Skeletal muscle tissue (tissue), 4 donors: ENCODE results near the gene ZFYVE27. TPM values are rescaled to one million over a fixed set of nuclear protein-coding genes. Genes with fewer than 3 reads are reported as not detected.

Experiments
- H3K27ac ChIP-seq: one replicate; pipeline ENCODE4 v1.7.0; 2013; ENCODE audit warnings: mild to moderate bottlenecking, low read depth, low read length, inconsistent platforms
- H3K27me3 ChIP-seq, 3 donors: one replicate each; pipeline ENCODE4 v1.7.0; 2013; ENCODE audit warnings: low read length in 3 of 3; ENCODE audit not compliant: control insufficient read depth in 3 of 3, insufficient read depth in 3 of 3
- H3K36me3 ChIP-seq, 3 donors: one replicate each; pipeline ENCODE4 v1.7.0; 2013; ENCODE audit warnings: low read length in 3 of 3; ENCODE audit not compliant: control insufficient read depth in 3 of 3, insufficient read depth in 3 of 3
- H3K4me1 ChIP-seq, 3 donors: one replicate each; pipeline ENCODE4 v1.7.0; 2013; ENCODE audit warnings: low read length in 3 of 3, mild to moderate bottlenecking in 3 of 3; ENCODE audit not compliant: control insufficient read depth in 3 of 3, insufficient read depth in 3 of 3
- H3K4me3 ChIP-seq, 3 donors: one replicate each; pipeline ENCODE4 v1.7.0; 2013; ENCODE audit warnings: low read length in 3 of 3
- H3K9ac ChIP-seq, 3 donors: one replicate each; pipeline ENCODE4 v1.7.0; 2013; ENCODE audit warnings: low read length in 3 of 3, mild to moderate bottlenecking in 3 of 3, moderate library complexity in 2 of 3, low read depth in 1 of 3
- H3K9me3 ChIP-seq, 3 donors: one replicate each; pipeline ENCODE4 v1.7.0; 2013; ENCODE audit warnings: low read length in 3 of 3; ENCODE audit not compliant: control insufficient read depth in 3 of 3
- total RNA-seq: library from RNA; depleted of rRNA; stranded (reverse); fragments of >200 nt; gene quantifications from one replicate; pipeline ENCODE4 v1.2.3, GENCODE V29; 2014
- donor health status: Osteomylitis.

ZFYVE27 gene
- total RNA-seq, 1 donor from 2014 or later: 8.4 TPM

GRCh38 chr10:97759946-97760345, 23.0 kb downstream of the ZFYVE27 start:
- Histone ChIP-seq H3K27me3 (peaks cover 0 to 3% (median 0%) of the 10 kb centered on the region in 3 donors), H3K27ac (no peak overlapping the region), H3K36me3 (peaks cover 37 to 47% (median 40%) of the 10 kb centered on the region in 3 donors), H3K4me1 (peaks cover 2 to 7% (median 5%) of the 10 kb centered on the region in 3 donors), H3K9ac (no peak overlapping the region), H3K9me3 (no peaks in the 10 kb centered on the region), H3K4me3 (no peak overlapping the region)

GRCh38 chr10:97760461-97761257, 23.7 kb downstream of the ZFYVE27 start:
- no peak overlapping the region for H3K9ac ChIP-seq
- H3K27me3 ChIP-seq: peaks cover 0 to 3% (median 0%) of the 10 kb centered on the region in 3 donors
- H3K4me3 ChIP-seq: no peak overlapping the region
- H3K4me1 ChIP-seq: peaks cover 6 to 12% (median 9%) of the 10 kb centered on the region in 3 donors
- H3K36me3 ChIP-seq: peaks cover 30 to 40% (median 34%) of the 10 kb centered on the region in 3 donors
- H3K9me3 ChIP-seq: no peaks in the 10 kb centered on the region
- H3K27ac ChIP-seq: no peak overlapping the region

- Histone ChIP-seq H3K4me1 (peaks cover 6 to 12% (median 9%) of the 10 kb centered on the region in 3 donors), H3K9ac (no peak overlapping the region), H3K9me3 (no peaks in the 10 kb centered on the region), H3K27ac (no peak overlapping the region), H3K36me3 (peaks cover 23 to 32% (median 26%) of the 10 kb centered on the region in 3 donors), H3K4me3 (no peak overlapping the region), H3K27me3 (peaks cover 0 to 3% (median 0%) of the 10 kb centered on the region in 3 donors)
These were observed 24.5 kb downstream of the ZFYVE27 start for GRCh38 chr10:97761331-97761865.

- Histone ChIP-seq H3K27ac (no peak overlapping the region), H3K36me3 (peaks cover 16 to 26% (median 22%) of the 10 kb centered on the region in 3 donors), H3K27me3 (peaks cover 0 to 3% (median 0%) of the 10 kb centered on the region in 3 donors)
These were observed 25.1 kb downstream of the ZFYVE27 start for GRCh38 chr10:97762056-97762455.

GRCh38 chr10:97762816-97763215, 25.9 kb downstream of the ZFYVE27 start:
- Histone ChIP-seq H3K4me1 (peaks cover 6 to 12% (median 9%) of the 10 kb centered on the region in 3 donors), H3K27ac (no peak overlapping the region), H3K9me3 (no peaks in the 10 kb centered on the region), H3K27me3 (peaks cover 0 to 3% (median 0%) of the 10 kb centered on the region in 3 donors), H3K4me3 (no peak overlapping the region), H3K9ac (no peak overlapping the region), H3K36me3 (peaks cover 11 to 19% (median 15%) of the 10 kb centered on the region in 3 donors)

More at GRCh38 chr10:97762056-97762455, 25.1 kb downstream of the ZFYVE27 start:
- H3K9ac ChIP-seq: no peak overlapping the region
- H3K4me3 ChIP-seq: no peak overlapping the region
- peaks cover 6 to 12% (median 9%) of the 10 kb centered on the region in 3 donors for H3K4me1 ChIP-seq
- H3K9me3 ChIP-seq: no peaks in the 10 kb centered on the region

GRCh38 chr10:97763411-97763810, 26.5 kb downstream of the ZFYVE27 start:
- H3K9me3 ChIP-seq: no peaks in the 10 kb centered on the region
- no peak overlapping the region for H3K9ac ChIP-seq
- peaks cover 11 to 19% (median 15%) of the 10 kb centered on the region in 3 donors for H3K36me3 ChIP-seq
- H3K27me3 ChIP-seq: peaks cover 0 to 5% (median 0%) of the 10 kb centered on the region in 3 donors
- H3K27ac ChIP-seq: no peak overlapping the region
- no peak overlapping the region for H3K4me3 ChIP-seq
- H3K4me1 ChIP-seq: peaks cover 6 to 12% (median 9%) of the 10 kb centered on the region in 3 donors

- Histone ChIP-seq H3K4me3 (no peak overlapping the region), H3K4me1 (peaks cover 6 to 12% (median 9%) of the 10 kb centered on the region in 3 donors), H3K27ac (no peak overlapping the region), H3K9me3 (no peaks in the 10 kb centered on the region), H3K36me3 (peaks cover 11 to 18% (median 15%) of the 10 kb centered on the region in 3 donors), H3K27me3 (peaks cover under 1 to 10% (median 2%) of the 10 kb centered on the region in 3 donors), H3K9ac (no peak overlapping the region)
These were observed 27.0 kb downstream of the ZFYVE27 start for GRCh38 chr10:97763947-97764346.

- no peak overlapping the region for H3K9ac ChIP-seq
- no peaks in the 10 kb centered on the region for H3K9me3 ChIP-seq
- H3K36me3 ChIP-seq: peaks cover 7 to 14% (median 10%) of the 10 kb centered on the region in 3 donors
- H3K27me3 ChIP-seq: peaks cover 7 to 16% (median 7%) of the 10 kb centered on the region in 3 donors
- no peak overlapping the region for H3K27ac ChIP-seq
- H3K4me1 ChIP-seq: peaks cover 6 to 12% (median 9%) of the 10 kb centered on the region in 3 donors
- no peak overlapping the region for H3K4me3 ChIP-seq
These were observed 27.6 kb downstream of the ZFYVE27 start for GRCh38 chr10:97764519-97764931.

GRCh38 chr10:97765201-97765600, 28.3 kb downstream of the ZFYVE27 start:
- H3K4me3 ChIP-seq: no peak overlapping the region
- H3K4me1 ChIP-seq: peaks cover 6 to 12% (median 9%) of the 10 kb centered on the region in 3 donors
- H3K36me3 ChIP-seq: peaks cover 2 to 8% (median 3%) of the 10 kb centered on the region in 3 donors
- H3K9me3 ChIP-seq: no peaks in the 10 kb centered on the region
- H3K27me3 ChIP-seq: peaks cover 12 to 22% (median 13%) of the 10 kb centered on the region in 3 donors
- no peak overlapping the region for H3K27ac ChIP-seq
- H3K9ac ChIP-seq: no peak overlapping the region
